ENCODE results near the gene PGAM1. TPM values are rescaled to one million over a fixed set of nuclear protein-coding genes. Genes with fewer than 3 reads are reported as not detected.

The PGAM1 gene
- total and polyA plus RNA-seq, 2 of the 13 experiments (the other 11 are each of a cell fraction or from before 2014, with no cell fraction given), result 354 to 483 TPM

DNA sequence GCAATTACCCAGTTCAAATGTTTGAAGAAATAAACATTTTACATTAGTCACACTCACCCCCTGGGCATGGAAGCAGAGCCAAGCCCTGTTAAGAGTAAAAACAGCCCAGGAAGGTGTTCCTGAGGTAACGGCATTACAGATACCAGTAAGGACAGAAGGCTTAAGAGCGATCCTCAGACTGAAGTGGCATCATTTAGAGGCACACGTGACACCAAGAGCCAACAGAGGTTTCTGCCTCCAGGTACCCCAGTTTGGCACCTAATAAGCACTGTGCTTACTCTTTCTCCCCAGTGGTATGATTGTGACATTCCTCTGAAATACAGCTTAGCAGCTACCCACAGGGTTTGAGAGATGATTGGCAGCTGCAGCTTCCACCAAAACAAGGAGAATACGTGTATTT, 55.1 kb downstream of the PGAM1 start:
- Histone ChIP-seq H3K79me2 (ENCODE audit: insufficient read depth, low read length) (peaks cover 19% of the 10 kb centered on the region), H3K4me1 (ENCODE audit: insufficient read depth, low read length) (peaks cover 19% of the 10 kb centered on the region), H3K9ac (ENCODE audit: insufficient read depth, low read depth, low read length) (no peak overlapping the region), H3K27me3 (ENCODE audit: control insufficient read depth in 1 of 2, insufficient read depth in 2 of 2, low read length in 2 of 2) (no peaks in the 10 kb centered on the region), H3K36me3 (replicated peaks in 1 of 2; ENCODE audit: control insufficient read depth in 1 of 2, insufficient read depth in 2 of 2, low read length in 2 of 2) (peaks cover 22 to 71% of the 10 kb centered on the region in 2 experiments), H3K27ac (ENCODE audit: extremely low read length, insufficient read depth, low read length) (no peak overlapping the region), H4K20me1 (ENCODE audit: insufficient read depth, low read length) (no peaks in the 10 kb centered on the region), H3K4me2 (ENCODE audit: low read depth, low read length) (no peak overlapping the region), H3K4me3 (replicated peaks in 1 of 3; ENCODE audit: insufficient read depth in 1 of 3, low read depth in 2 of 3, low read length in 3 of 3) (no peak overlapping the region), H3K9me3 (ENCODE audit: low read length) (no peaks in the 10 kb centered on the region), H2AFZ (ENCODE audit: low read length) (no peak overlapping the region)
- no peak for ATAC-seq
- FAIRE-seq, result no peak
- no TSS peak for BruUV-seq (replicated peaks)
- intact Hi-C loops (cut with micrococcal nuclease; ENCODE audit: unreplicated experiment), result no loop called here
- CTCF ChIA-PET (ENCODE audit: low intra/inter-chr PET ratio, low total read pairs), result no interaction called here
- no peak for DNase-seq (ENCODE audit: low spot score)
- in situ Hi-C loops (cut with HindIII; ENCODE audit: extremely low pct_ligation_motif_present, low pct_unique_long_range_greater_than_20kb), result no loop called here
- POLR2A ChIA-PET, result no interaction called here
- 98% methylated on average over 4 of the region's 4 CpGs for WGBS (ENCODE audit: low lambda C conversion rate)
- TF ChIP-seq ZNF75D (CRISPR knock-in tag; IDR thresholded peaks at IDR 0.05; ENCODE audit: borderline replicate concordance) (no peak), ZNF709 (CRISPR knock-in tag; IDR thresholded peaks at IDR 0.05) (no peak), ZFP90 (CRISPR knock-in tag; IDR thresholded peaks at IDR 0.05; ENCODE audit: borderline replicate concordance) (no peak)
- TF ChIP-seq, protein P1, sequence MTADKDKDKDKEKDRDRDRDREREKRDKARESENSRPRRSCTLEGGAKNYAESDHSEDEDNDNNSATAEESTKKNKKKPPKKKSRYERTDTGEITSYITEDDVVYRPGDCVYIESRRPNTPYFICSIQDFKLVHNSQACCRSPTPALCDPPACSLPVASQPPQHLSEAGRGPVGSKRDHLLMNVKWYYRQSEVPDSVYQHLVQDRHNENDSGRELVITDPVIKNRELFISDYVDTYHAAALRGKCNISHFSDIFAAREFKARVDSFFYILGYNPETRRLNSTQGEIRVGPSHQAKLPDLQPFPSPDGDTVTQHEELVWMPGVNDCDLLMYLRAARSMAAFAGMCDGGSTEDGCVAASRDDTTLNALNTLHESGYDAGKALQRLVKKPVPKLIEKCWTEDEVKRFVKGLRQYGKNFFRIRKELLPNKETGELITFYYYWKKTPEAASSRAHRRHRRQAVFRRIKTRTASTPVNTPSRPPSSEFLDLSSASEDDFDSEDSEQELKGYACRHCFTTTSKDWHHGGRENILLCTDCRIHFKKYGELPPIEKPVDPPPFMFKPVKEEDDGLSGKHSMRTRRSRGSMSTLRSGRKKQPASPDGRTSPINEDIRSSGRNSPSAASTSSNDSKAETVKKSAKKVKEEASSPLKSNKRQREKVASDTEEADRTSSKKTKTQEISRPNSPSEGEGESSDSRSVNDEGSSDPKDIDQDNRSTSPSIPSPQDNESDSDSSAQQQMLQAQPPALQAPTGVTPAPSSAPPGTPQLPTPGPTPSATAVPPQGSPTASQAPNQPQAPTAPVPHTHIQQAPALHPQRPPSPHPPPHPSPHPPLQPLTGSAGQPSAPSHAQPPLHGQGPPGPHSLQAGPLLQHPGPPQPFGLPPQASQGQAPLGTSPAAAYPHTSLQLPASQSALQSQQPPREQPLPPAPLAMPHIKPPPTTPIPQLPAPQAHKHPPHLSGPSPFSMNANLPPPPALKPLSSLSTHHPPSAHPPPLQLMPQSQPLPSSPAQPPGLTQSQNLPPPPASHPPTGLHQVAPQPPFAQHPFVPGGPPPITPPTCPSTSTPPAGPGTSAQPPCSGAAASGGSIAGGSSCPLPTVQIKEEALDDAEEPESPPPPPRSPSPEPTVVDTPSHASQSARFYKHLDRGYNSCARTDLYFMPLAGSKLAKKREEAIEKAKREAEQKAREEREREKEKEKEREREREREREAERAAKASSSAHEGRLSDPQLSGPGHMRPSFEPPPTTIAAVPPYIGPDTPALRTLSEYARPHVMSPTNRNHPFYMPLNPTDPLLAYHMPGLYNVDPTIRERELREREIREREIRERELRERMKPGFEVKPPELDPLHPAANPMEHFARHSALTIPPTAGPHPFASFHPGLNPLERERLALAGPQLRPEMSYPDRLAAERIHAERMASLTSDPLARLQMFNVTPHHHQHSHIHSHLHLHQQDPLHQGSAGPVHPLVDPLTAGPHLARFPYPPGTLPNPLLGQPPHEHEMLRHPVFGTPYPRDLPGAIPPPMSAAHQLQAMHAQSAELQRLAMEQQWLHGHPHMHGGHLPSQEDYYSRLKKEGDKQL (CRISPR knock-in tag; IDR thresholded peaks at IDR 0.05; ENCODE audit: low read depth), result no peak
- TF ChIP-seq, protein P2, sequence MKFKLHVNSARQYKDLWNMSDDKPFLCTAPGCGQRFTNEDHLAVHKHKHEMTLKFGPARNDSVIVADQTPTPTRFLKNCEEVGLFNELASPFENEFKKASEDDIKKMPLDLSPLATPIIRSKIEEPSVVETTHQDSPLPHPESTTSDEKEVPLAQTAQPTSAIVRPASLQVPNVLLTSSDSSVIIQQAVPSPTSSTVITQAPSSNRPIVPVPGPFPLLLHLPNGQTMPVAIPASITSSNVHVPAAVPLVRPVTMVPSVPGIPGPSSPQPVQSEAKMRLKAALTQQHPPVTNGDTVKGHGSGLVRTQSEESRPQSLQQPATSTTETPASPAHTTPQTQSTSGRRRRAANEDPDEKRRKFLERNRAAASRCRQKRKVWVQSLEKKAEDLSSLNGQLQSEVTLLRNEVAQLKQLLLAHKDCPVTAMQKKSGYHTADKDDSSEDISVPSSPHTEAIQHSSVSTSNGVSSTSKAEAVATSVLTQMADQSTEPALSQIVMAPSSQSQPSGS (CRISPR knock-in tag; IDR thresholded peaks at IDR 0.05), result no peak
- TF ChIP-seq, protein P3, sequence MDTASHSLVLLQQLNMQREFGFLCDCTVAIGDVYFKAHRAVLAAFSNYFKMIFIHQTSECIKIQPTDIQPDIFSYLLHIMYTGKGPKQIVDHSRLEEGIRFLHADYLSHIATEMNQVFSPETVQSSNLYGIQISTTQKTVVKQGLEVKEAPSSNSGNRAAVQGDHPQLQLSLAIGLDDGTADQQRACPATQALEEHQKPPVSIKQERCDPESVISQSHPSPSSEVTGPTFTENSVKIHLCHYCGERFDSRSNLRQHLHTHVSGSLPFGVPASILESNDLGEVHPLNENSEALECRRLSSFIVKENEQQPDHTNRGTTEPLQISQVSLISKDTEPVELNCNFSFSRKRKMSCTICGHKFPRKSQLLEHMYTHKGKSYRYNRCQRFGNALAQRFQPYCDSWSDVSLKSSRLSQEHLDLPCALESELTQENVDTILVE (CRISPR knock-in tag; IDR thresholded peaks at IDR 0.05), result no peak
- TF ChIP-seq, protein P4, sequence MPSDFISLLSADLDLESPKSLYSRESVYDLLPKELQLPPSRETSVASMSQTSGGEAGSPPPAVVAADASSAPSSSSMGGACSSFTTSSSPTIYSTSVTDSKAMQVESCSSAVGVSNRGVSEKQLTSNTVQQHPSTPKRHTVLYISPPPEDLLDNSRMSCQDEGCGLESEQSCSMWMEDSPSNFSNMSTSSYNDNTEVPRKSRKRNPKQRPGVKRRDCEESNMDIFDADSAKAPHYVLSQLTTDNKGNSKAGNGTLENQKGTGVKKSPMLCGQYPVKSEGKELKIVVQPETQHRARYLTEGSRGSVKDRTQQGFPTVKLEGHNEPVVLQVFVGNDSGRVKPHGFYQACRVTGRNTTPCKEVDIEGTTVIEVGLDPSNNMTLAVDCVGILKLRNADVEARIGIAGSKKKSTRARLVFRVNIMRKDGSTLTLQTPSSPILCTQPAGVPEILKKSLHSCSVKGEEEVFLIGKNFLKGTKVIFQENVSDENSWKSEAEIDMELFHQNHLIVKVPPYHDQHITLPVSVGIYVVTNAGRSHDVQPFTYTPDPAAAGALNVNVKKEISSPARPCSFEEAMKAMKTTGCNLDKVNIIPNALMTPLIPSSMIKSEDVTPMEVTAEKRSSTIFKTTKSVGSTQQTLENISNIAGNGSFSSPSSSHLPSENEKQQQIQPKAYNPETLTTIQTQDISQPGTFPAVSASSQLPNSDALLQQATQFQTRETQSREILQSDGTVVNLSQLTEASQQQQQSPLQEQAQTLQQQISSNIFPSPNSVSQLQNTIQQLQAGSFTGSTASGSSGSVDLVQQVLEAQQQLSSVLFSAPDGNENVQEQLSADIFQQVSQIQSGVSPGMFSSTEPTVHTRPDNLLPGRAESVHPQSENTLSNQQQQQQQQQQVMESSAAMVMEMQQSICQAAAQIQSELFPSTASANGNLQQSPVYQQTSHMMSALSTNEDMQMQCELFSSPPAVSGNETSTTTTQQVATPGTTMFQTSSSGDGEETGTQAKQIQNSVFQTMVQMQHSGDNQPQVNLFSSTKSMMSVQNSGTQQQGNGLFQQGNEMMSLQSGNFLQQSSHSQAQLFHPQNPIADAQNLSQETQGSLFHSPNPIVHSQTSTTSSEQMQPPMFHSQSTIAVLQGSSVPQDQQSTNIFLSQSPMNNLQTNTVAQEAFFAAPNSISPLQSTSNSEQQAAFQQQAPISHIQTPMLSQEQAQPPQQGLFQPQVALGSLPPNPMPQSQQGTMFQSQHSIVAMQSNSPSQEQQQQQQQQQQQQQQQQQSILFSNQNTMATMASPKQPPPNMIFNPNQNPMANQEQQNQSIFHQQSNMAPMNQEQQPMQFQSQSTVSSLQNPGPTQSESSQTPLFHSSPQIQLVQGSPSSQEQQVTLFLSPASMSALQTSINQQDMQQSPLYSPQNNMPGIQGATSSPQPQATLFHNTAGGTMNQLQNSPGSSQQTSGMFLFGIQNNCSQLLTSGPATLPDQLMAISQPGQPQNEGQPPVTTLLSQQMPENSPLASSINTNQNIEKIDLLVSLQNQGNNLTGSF (CRISPR knock-in tag; IDR thresholded peaks at IDR 0.05), result no peak
- TF ChIP-seq, protein P5, sequence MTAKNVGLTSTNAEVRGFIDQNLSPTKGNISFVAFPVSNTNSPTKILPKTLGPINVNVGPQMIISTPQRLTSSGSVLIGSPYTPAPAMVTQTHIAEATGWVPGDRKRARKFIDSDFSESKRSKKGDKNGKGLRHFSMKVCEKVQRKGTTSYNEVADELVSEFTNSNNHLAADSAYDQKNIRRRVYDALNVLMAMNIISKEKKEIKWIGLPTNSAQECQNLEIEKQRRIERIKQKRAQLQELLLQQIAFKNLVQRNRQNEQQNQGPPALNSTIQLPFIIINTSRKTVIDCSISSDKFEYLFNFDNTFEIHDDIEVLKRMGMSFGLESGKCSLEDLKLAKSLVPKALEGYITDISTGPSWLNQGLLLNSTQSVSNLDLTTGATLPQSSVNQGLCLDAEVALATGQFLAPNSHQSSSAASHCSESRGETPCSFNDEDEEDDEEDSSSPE (CRISPR knock-in tag; IDR thresholded peaks at IDR 0.05), result no peak
- TF ChIP-seq, protein P6, sequence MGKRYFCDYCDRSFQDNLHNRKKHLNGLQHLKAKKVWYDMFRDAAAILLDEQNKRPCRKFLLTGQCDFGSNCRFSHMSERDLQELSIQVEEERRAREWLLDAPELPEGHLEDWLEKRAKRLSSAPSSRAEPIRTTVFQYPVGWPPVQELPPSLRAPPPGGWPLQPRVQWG (CRISPR knock-in tag; IDR thresholded peaks at IDR 0.05; ENCODE audit: borderline replicate concordance, low read depth), result no peak

All from HepG2 (cell line).